ENCODE results near the gene PSEN1. TPM values are rescaled to one million over a fixed set of nuclear protein-coding genes. Genes with fewer than 3 reads are reported as not detected.
A peak's percentile ranks its signal among the peaks of the same experiment; 100 is the strongest.

Gene PSEN1
- total RNA-seq, 1 donor from 2014 or later = 63.9 TPM

GRCh38 chr14:73244541-73245290, 108.4 kb downstream of the PSEN1 start:
- Histone ChIP-seq H3K27ac (no peak overlapping the region), H3K36me3 (no peaks in the 10 kb centered on the region), H3K4me3 (no peak overlapping the region), H3K9me3 (no peaks in the 10 kb centered on the region), H3K27me3 (no peaks in the 10 kb centered on the region), H3K4me1 (peaks cover 39% of the 10 kb centered on the region)
- no peak for ATAC-seq
- DNase-seq = peak; percentile 53
- no peak for TF ChIP-seq CTCF (IDR thresholded peaks at IDR 0.05)
- intact Hi-C loops (cut with DNase I) = no loop called here

GRCh38 chr14:73245480-73246325, 109.4 kb downstream of the PSEN1 start:
- Histone ChIP-seq H3K27ac (no peak overlapping the region), H3K27me3 (no peaks in the 10 kb centered on the region), H3K9me3 (no peaks in the 10 kb centered on the region), H3K4me3 (peak overlapping the region; percentile 60), H3K36me3 (no peaks in the 10 kb centered on the region), H3K4me1 (peaks cover 30% of the 10 kb centered on the region)
- DNase-seq (peak; percentile 88), ATAC-seq (peak; percentile 92)
- TF ChIP-seq CTCF (IDR thresholded peaks at IDR 0.05) = no peak
- intact Hi-C loops (cut with DNase I) = no loop called here

- intact Hi-C loops (cut with DNase I) = no loop called here
- DNase-seq = no peak
- ATAC-seq = no peak
- H3K36me3 ChIP-seq = no peaks in the 10 kb centered on the region
- no peak for TF ChIP-seq CTCF (IDR thresholded peaks at IDR 0.05)
- H3K27me3 ChIP-seq = no peaks in the 10 kb centered on the region
- peaks cover 23% of the 10 kb centered on the region for H3K4me1 ChIP-seq
- H3K27ac ChIP-seq = no peak overlapping the region
- no peaks in the 10 kb centered on the region for H3K9me3 ChIP-seq
- H3K4me3 ChIP-seq = peak overlapping the region; percentile 60
Measured at GRCh38 chr14:73246387-73247150, 110.3 kb downstream of the PSEN1 start.

GRCh38 chr14:73248108-73248868, 112.0 kb downstream of the PSEN1 start:
- no peaks in the 10 kb centered on the region for H3K36me3 ChIP-seq
- H3K4me1 ChIP-seq = peaks cover 18% of the 10 kb centered on the region
- ATAC-seq (no peak), DNase-seq (no peak)
- H3K9me3 ChIP-seq = no peaks in the 10 kb centered on the region
- H3K27ac ChIP-seq = no peak overlapping the region
- H3K27me3 ChIP-seq = no peaks in the 10 kb centered on the region
- TF ChIP-seq CTCF (IDR thresholded peaks at IDR 0.05) = no peak
- no peak overlapping the region for H3K4me3 ChIP-seq
- intact Hi-C loops (cut with DNase I) = no loop called here

GRCh38 chr14:73249108-73249507, 112.8 kb downstream of the PSEN1 start:
- DNase-seq (no peak), ATAC-seq (no peak)
- H3K9me3 ChIP-seq = no peaks in the 10 kb centered on the region
- H3K4me3 ChIP-seq = no peak overlapping the region
- no peak for TF ChIP-seq CTCF (IDR thresholded peaks at IDR 0.05)
- H3K27me3 ChIP-seq = no peaks in the 10 kb centered on the region
- peaks cover 18% of the 10 kb centered on the region for H3K4me1 ChIP-seq
- intact Hi-C loops (cut with DNase I) = no loop called here
- no peaks in the 10 kb centered on the region for H3K36me3 ChIP-seq
- H3K27ac ChIP-seq = no peak overlapping the region

All from upper lobe of right lung (tissue), 1 donor.